Suppressor macrophage (primary cell): Measurements from ENCODE around the gene ZP4.
A peak's percentile ranks its signal among the peaks of the same experiment; 100 is the strongest.

Source experiments
- DNase-seq, 4 experiments: peaks; one replicate each; pipeline ENCODE4 v3.0.0-alpha.2; 2020 to 2022
- total RNA-seq, 17 experiments: gene quantifications; one replicate each; lab custom pipeline; 2026; ENCODE audit warnings: mixed read lengths in 6 of 17, inconsistent platforms in 3 of 17; lab: John Stamatoyannopoulos, UW

ZP4 gene
- total RNA-seq, result 0 to 2.4 (median 0) reads per million in 17 experiments

- no peak for DNase-seq
Measured at GRCh38 chr1:237890822-237891221, at the start of gene ZP4. ZP4 (minus strand) TSS chr1:237890922; CDS start chr1:237890635, 287 bp downstream.

GRCh38 chr1:237938553-237938952, 47.8 kb upstream of the ZP4 start:
- no peak for DNase-seq

- DNase-seq, result no peak
Measured at GRCh38 chr1:237938068-237938467, 47.3 kb upstream of the ZP4 start.

GRCh38 chr1:237932816-237933215, 42.1 kb upstream of the ZP4 start:
- no peak for DNase-seq

GRCh38 chr1:237931581-237931980, 40.9 kb upstream of the ZP4 start:
- no peak for DNase-seq

GRCh38 chr1:237927198-237927597, 36.5 kb upstream of the ZP4 start:
- no peak for DNase-seq

GRCh38 chr1:237921306-237921705, 30.6 kb upstream of the ZP4 start:
- DNase-seq, result peak; percentile 18 to 55 (median 38)

- no peak for DNase-seq
Measured at GRCh38 chr1:237913345-237913744, 22.6 kb upstream of the ZP4 start.

- no peak for DNase-seq
Measured at GRCh38 chr1:237911911-237912310, 21.2 kb upstream of the ZP4 start.

- no peak for DNase-seq
Measured at GRCh38 chr1:237910834-237911233, 20.1 kb upstream of the ZP4 start.

GRCh38 chr1:237903961-237904360, 13.2 kb upstream of the ZP4 start:
- DNase-seq, result no peak

- no peak for DNase-seq
Measured at GRCh38 chr1:237902960-237903743, 12.4 kb upstream of the ZP4 start.

- peak; percentile 3 to 49 (median 19) for DNase-seq
Measured at GRCh38 chr1:237901299-237901934, 10.7 kb upstream of the ZP4 start.

GRCh38 chr1:237895630-237896029, 4.9 kb upstream of the ZP4 start:
- DNase-seq, result no peak

GRCh38 chr1:237894131-237894530, 3.4 kb upstream of the ZP4 start:
- no peak for DNase-seq

- no peak for DNase-seq
Measured at GRCh38 chr1:237891979-237892378, 1.3 kb upstream of the ZP4 start.

- DNase-seq, result no peak
Measured at GRCh38 chr1:237891266-237891665, 544 bp upstream of the ZP4 start.

GRCh38 chr1:237890416-237890815, 306 bp downstream of the ZP4 start:
- DNase-seq, result no peak

GRCh38 chr1:237888143-237888542, 2.6 kb downstream of the ZP4 start:
- DNase-seq, result no peak

- no peak for DNase-seq
Measured at GRCh38 chr1:237887542-237887941, 3.2 kb downstream of the ZP4 start.

GRCh38 chr1:237884237-237884636, 6.5 kb downstream of the ZP4 start:
- DNase-seq, result no peak

GRCh38 chr1:237879195-237879594, 11.5 kb downstream of the ZP4 start:
- peak in 1 of 4 experiments; percentile 8 for DNase-seq

- DNase-seq, result no peak
Measured at GRCh38 chr1:237878406-237878805, 12.3 kb downstream of the ZP4 start.

- no peak for DNase-seq
Measured at GRCh38 chr1:237877631-237878030, 13.1 kb downstream of the ZP4 start.
